ENCODE data around the gene TAF1A.

The TAF1A gene

DNA sequence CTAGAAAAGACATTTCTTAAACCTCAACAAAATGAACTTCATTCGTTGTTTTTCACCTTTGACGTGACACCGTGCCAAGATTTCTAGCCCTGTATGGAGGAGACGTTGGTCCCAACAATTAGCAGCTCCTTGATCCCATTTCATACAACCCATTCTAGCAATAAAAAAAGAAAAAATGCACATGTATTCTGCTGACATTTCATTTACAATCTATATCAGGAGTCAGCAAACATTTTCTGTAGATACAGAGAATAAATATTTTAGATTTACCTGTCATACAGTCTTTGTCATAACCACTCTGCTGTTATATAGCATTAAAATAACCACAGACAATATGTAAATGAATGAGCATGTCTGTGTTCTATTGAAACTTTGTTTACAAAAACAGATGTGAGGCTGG, 7.0 kb upstream of the TAF1A start:
- DNase-seq (ENCODE audit: low read depth): no peak

DNA sequence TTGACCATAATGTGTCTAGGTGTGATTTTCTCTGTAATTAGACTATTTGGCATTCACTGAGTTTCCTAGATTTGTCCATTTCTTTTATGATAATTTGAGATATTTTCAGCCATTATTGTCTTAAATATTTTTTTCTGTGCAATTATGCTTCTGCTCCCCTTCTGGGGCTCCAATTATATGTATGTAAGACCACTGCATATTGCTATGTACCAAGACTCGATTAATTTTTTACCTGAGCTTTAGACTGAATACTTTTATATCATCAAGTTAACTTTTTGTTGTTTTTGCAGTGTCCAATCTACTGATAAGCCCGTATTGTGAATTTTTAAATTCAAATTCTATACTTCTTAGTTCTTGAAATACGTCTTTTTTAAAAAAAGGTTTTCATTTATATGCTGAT, 5.1 kb upstream of the TAF1A start:
- no peak for DNase-seq (ENCODE audit: low read depth)

DNA sequence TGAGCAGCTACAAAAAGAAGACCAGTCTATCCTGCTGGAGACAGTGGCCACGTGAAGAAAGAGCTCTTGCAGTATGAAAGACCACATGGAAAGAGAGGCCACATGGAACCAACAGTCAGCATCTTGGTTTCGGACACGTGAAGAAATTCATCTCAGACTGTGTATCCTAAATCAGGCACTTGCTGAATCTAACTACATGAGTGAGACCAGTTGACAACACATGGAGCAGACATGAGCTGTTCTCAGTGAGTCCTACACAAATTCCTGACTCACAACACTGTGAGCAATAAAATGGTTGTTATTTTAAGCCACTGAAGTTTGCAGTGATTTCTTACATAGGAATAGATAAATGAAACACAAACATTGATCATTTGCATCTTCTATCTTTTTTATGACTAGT, 2.4 kb upstream of the TAF1A start:
- no peak for DNase-seq (ENCODE audit: low read depth)

DNA sequence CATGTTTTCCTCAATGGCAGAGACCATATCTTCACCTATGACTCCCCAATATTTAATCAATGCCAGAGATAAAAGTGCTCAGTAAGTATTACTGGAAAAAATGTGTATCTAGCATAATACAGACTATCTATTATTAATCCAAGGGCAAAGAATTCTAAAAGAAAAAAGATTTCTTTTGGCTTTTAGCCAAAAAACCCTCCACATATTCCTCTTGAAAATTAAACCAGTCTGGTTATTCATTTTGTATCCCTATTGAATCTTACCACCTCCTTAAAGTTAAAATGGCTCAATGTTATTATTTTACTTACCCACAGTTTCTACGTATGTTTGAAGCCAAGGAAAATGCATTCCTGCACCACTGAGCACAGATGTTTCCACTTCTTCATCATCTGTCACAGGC, 1.6 kb downstream of the TAF1A start:
- no peak for DNase-seq (ENCODE audit: low read depth)

DNA sequence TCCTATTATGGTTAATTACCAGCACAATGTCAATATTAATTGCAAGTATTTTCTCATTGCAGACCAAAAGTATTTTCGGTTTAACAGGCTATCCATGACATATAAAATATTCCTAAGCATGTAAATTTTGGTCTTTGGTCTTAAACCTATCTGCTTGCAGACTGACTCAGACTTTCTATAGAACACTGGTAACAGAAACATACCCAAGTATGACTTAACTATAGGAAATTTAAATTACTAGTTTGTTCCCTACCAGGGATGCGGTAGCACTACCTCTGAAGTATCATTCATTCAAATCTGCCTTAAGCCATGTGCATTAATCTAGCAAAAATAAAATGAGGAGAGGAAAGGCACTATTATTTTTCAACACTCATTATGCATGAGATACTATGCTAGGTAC, 2.9 kb downstream of the TAF1A start:
- no peak for DNase-seq (ENCODE audit: low read depth)

GRCh38 chr1:222583079-222583478, 6.7 kb downstream of the TAF1A start:
- DNase-seq (ENCODE audit: low read depth): no peak

- DNase-seq (ENCODE audit: low read depth): no peak
Observed at GRCh38 chr1:222582099-222582774, 7.5 kb downstream of the TAF1A start.

DNA sequence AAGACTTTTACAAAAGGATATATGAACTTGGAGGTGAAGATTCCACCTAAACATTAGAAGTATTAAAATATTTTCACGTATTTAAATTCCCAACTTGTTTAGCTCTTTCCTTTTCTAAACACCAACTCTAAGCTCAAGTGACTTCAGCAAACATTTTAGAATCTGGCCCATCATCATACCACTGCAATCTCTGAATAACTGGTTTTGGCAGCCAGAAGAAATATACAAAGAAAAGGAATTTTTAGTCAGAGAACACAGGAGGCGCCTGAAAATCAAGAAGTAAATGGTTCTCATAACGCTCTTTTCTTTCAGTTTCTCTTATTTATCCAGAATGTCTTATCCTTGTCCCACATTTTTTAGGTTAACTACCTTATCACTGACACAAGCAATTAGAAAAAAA, 10.4 kb downstream of the TAF1A start:
- no peak for DNase-seq (ENCODE audit: low read depth)

DNA sequence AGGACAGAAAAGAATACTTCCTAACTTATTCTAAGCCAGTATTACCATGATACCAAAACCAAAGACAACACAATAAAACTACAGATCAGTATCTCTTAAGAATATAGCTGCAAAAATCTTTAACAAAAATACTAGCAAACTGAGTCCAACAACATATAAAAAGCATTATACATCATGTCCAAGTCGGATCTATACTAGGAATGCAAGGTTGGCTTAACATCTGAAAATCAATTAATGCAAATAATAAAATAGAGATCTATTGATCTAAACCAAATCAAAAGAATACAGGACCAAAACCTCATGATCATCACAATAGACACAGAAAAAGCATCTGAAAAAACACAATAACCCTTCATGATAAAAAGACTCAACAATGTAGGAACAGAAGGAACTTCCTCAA, 18.9 kb downstream of the TAF1A start:
- DNase-seq (ENCODE audit: low read depth): no peak

DNA sequence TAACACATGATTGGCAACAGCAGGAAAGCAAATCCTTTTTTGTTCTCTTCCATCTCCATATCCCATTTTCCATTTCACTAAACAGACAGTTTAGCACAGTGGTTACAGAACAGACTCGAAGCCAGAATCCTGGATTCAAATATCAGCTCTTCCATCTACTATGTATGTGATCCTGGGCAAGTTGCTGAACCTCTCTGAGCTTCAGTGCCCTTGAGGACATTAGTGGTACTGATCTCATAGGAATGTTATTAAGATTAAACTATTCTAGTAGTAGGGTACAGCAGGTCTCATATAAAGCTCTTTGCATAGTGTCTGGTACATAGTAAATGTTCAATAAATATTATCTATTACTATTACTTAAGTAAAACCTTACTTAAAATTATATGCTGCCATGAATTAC, 28.1 kb downstream of the TAF1A start:
- no peak for DNase-seq (ENCODE audit: low read depth)

DNA sequence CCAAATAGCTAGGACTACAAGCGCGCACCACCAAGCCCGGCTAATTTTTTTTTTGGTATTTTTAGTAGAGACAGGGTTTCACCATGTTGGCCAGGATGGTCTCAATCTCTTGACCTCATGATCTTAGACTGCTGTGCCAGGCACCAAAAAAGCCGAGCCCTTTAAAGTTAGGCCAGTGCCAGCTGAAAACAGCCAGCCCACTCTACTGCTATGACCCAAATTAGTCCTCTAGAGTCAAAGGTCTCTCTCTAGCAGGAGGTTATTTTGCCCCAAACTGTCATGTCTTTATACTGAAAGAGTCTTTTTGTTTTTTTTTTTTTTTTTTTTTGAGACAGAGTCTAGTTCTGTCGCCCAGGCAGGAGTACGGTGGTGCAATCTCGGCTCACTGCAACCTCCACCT, 32.2 kb downstream of the TAF1A start:
- no peak for DNase-seq (ENCODE audit: low read depth)

DNA sequence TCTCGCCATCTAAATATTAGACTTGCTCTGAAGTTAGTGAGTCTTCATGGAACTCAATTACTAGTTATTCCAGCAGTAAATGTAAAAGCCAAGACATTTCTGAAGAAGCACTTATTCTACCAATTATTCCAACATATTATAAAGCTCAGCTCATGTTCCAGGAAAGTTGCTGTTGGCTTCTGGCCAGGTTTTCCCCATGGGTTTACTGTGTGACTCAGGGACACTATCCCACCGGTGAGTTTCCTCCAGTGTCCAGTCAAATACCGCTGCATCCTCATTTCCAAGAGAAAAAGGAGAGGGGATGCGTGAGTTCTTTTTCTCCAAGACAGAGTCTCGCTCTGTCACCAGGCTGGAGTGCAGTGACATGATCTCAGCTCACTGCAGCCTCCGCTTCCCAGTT, 32.6 kb downstream of the TAF1A start:
- no peak for DNase-seq (ENCODE audit: low read depth)

DNA sequence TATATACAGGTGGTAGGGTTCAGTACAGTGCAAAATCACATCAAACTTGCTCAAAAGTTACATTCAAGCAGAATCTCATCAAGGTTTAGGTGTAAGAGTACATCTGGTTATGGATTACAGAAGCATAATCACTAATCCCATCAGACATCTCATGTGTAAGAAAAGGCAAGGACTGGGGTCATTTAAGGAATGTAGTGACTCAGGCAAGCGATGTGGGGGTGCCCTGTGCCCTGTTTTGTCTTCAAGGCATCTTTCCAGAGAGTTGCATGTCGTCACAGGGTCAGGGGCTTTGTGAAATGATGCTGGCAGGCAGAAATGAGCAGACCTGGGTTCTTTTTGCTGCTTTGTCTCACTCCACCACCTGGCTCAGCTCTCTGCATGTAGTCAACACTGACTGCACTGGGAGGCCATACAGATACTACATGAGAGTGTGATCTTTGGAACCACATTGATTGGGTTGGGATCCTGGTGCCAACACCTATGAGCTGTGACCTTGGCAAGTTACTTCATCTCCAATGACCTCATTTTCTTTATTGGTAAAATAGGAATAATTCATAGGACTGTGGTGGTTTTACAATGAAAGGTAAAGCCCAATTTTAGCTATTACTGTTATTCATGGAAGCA, 33.6 kb downstream of the TAF1A start:
- DNase-seq (ENCODE audit: low read depth): no peak

DNA sequence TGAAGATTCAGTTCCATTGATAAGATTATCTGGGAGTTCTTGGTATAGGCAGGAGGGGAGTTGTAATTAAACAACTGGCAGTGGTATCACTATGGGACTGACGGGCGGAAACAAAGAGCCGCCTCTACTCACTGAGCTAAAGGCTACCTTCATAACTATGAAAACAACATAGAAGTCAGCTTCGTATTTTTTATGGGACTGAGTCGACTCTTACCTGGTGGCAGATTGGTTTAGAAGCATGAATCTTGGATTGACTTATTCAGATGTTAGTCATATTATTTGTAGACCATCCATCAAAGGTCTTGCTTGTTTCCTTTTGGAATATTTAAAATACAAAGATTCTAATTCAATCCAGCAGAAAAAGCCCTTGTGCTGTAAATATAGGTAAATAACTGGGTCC, 35.6 kb downstream of the TAF1A start:
- no peak for DNase-seq (ENCODE audit: low read depth)

DNA sequence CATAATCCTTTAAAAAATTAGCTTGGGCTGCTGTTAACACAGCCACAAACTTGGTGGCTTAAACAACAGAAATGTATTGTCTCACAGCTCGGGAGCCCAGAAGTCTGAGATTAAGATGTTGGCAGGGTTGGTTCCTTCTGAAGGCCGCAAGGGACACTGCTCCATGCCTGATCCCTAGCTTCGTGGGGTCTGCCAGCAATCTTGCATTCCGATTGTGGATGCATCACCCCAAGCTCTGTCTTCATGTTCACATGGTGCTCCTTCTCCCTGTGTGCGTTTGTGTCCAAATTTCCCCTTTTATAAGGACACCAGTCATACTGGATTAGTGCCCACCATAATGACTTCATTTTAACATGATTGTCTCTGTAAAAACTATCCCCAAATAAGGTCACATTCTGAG, 36.9 kb downstream of the TAF1A start:
- DNase-seq (ENCODE audit: low read depth): no peak

- no peak for DNase-seq (ENCODE audit: low read depth)
Observed at GRCh38 chr1:222547944-222548671, 41.6 kb downstream of the TAF1A start, which contains the start of gene HHIPL2. TSS of gene HHIPL2 (minus strand) at chr1:222548104. CDS start at chr1:222548044, 60 bp downstream.

- DNase-seq (ENCODE audit: low read depth): no peak
Observed at GRCh38 chr1:222547260-222547614, 42.5 kb downstream of the TAF1A start.

DNA sequence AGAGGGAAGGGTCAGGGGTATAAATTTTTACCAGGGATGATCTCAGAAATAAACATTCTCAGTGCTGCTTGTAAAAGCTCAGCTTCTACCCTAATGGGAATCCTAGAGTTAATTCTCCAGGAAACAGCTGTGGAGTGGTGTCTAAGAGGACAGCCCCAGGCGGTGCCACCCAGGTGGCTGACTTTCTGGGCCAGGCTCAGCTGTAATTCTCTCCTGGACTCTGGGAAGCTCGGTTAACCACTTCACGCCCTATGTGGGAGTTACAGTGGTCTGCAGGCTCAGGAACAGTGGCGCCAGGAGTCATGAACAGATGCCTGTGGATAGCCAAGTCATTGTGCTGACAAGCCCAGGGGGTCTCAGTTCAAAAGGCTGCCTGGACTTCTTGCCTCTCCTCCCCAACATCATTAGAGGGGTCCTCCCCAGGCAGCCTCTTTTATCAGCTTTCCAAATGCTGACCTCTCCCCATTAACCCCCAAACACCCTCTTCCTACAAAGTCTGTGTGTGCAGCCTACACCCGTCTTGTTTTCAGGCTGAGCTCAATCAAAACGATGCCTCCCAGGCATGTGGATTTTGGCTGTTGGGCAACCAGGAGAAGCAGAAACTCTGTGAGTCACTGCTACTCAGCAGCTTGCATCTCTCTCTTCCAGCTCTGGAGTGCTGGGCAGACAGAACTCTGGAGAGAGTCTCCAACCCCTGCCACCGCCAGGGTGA, 43.0 kb downstream of the TAF1A start:
- no peak for DNase-seq (ENCODE audit: low read depth)

- no peak for DNase-seq (ENCODE audit: low read depth)
Observed at GRCh38 chr1:222546091-222546490, 43.6 kb downstream of the TAF1A start.

DNA sequence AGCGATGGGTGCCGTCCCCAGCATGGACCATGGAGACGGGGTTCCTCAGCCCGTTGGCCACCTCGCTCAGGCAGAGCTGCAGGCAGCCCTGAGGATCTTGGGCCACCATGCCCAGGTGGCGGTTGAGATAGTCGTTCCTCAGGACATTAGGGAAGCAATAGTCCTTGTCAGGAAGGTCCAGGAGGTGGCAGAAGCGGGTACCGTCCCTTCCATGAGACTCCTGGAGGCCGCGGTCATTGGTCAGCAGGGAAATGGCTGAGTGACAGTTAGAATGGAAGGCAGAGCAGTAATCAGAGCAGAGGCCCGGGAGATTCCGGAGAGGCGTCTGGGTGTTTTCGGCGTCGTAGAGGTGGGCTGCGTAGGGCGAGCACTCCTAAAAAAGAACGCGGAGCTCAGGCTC, 45.9 kb downstream of the TAF1A start:
- no peak for DNase-seq (ENCODE audit: low read depth)

DNA sequence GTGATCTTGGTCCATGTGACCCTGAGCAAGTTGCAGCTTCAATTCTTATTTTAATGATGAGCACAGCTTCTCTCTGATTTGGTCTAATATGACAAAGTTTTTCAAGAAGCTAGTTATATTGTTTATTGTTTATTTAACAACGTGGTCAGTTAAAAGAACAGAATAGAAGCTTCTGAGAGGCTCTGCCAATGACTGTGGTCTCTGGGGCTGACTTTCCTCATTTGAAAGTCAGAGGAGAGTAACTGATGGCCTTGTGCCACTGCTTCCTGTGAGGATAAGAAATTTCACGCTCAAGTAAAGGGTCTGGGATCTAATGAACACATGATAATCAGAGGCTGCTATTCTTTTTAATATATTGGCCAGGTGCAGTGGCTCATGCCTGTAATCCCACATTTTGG, 49.1 kb downstream of the TAF1A start:
- DNase-seq (ENCODE audit: low read depth): no peak

DNA sequence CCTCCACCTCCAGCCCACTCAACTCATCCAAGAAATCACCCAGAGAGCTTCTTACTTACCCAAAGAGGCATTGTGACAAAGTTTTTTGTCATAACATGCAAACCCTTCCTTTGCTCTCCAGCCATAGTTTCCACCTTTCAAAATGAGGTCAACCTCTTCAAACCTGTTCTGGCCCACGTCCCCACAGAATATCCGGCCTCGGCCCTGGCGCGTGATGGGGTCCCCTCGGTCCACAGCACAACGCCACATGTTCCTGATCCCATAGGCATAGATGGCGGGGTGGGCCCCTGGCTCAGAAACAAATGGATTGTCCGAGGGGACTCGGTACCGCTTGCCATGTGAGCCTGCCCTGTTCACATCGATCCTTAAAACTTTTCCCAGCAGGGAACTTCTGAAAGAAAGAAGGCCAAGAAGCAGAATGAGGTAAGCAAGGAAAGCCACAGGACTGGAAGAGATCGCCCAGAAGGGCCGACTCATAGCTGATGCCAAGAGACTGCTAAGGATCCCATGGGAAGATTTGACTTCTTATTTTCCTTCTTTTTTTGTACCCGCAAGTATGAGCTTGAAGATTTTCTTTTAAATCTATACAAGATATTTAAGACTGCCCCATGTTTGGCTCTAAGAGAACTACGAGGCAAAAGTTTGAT, 49.7 kb downstream of the TAF1A start:
- no peak for DNase-seq (ENCODE audit: low read depth)
